ENCODE data around the gene EIF5. TPM values are rescaled to one million over a fixed set of nuclear protein-coding genes. Genes with fewer than 3 reads are reported as not detected.
A peak's percentile ranks its signal among the peaks of the same experiment; 100 is the strongest.

EIF5 gene
- polyA plus RNA-seq, 1 donor: 197 TPM

- no CpG with 5 or more reads among the region's 44 CpGs for WGBS (ENCODE audit: insufficient coverage, low lambda C conversion rate)
- DNase-seq: peak in 1 of 2 donors; percentile 61
Observed at GRCh38 chr14:103385929-103386712, 52.1 kb downstream of the EIF5 start.

DNA sequence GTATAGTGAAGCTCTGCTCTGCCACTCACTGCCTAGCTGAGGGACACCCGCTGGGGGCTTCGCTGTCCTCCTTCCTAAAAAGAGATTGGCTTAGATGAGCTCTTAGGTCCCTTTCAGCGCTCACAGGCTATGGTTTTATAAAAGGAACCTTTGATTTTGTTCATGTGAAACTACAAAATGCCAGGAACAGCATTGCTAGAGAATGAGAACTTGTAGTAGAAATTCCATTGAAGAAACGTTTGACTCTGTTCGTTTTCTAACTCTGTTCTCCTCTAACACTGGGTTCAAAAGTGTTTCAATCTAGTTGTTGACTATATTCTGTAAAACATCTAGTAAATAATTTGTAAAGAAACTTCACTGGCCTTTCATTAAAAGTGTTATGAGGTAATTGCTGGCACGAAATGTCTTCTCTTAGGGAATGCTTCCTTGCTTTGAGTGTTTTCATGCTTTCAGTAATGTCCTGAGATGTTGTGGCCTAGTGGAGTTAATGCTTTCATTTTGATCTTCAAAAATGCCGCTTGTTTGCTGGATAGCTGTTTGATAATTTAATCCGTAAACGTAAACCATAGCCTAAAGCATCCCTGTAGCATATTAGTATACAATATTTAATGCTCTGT, 52.8 kb downstream of the EIF5 start:
- no peak for DNase-seq
- Histone ChIP-seq H3K27ac (ENCODE audit: low read length) (peak overlapping the region; percentile 99), H3K27me3 (ENCODE audit: control insufficient read depth, insufficient read depth, low read length) (peaks cover 1% of the 10 kb centered on the region), H3K36me3 (ENCODE audit: control insufficient read depth, insufficient read depth, low read length) (no peaks in the 10 kb centered on the region), H3K4me3 (ENCODE audit: low read length) (peak overlapping the region; percentile 76), H3K4me1 (ENCODE audit: control insufficient read depth, insufficient read depth, low read length) (peaks cover 6% of the 10 kb centered on the region), H3K9me3 (ENCODE audit: control insufficient read depth, low read depth, low read length) (no peaks in the 10 kb centered on the region)
- no CpG with 5 or more reads among the region's 9 CpGs for WGBS (ENCODE audit: insufficient coverage, low lambda C conversion rate)

More at GRCh38 chr14:103385929-103386712, 52.1 kb downstream of the EIF5 start:
- Histone ChIP-seq H3K27me3 (ENCODE audit: control insufficient read depth, insufficient read depth, low read length) (peaks cover 3% of the 10 kb centered on the region), H3K9me3 (ENCODE audit: control insufficient read depth, low read depth, low read length) (no peaks in the 10 kb centered on the region), H3K36me3 (ENCODE audit: control insufficient read depth, insufficient read depth, low read length) (no peaks in the 10 kb centered on the region), H3K27ac (ENCODE audit: low read length) (peak overlapping the region; percentile 99), H3K4me3 (ENCODE audit: low read length) (peak overlapping the region; percentile 76), H3K4me1 (ENCODE audit: control insufficient read depth, insufficient read depth, low read length) (peaks cover 6% of the 10 kb centered on the region)

DNA sequence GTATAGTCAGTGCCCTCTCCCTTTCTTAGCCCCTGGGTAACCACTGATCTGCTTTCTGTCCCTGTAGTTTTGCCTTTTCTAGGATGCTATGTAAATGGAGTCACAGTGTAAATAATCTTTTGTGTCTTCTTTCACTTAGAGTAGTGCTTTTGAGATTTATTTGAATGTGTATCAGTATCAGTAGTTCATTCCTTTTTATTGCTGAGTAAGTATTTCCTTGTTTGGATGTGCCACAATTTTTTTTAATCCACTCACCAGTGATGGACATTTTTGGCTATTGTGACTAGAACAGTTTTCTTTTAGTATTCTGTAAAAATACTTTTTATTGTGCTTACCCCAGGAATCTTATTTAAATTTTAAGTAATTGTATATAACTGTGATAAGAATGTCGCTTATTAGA, 54.6 kb downstream of the EIF5 start:
- DNase-seq: no peak
- Histone ChIP-seq H3K9me3 (ENCODE audit: control insufficient read depth, low read depth, low read length) (no peaks in the 10 kb centered on the region), H3K4me3 (ENCODE audit: low read length) (no peak overlapping the region), H3K36me3 (ENCODE audit: control insufficient read depth, insufficient read depth, low read length) (no peaks in the 10 kb centered on the region), H3K27ac (ENCODE audit: low read length) (no peak overlapping the region), H3K4me1 (ENCODE audit: control insufficient read depth, insufficient read depth, low read length) (peaks cover 9% of the 10 kb centered on the region), H3K27me3 (ENCODE audit: control insufficient read depth, insufficient read depth, low read length) (no peaks in the 10 kb centered on the region)
- WGBS (ENCODE audit: insufficient coverage, low lambda C conversion rate): no CpG with 5 or more reads among the region's 1 CpG

- no peaks in the 10 kb centered on the region for H3K9me3 ChIP-seq (ENCODE audit: control insufficient read depth, low read depth, low read length)
- no peak for DNase-seq
- no peak overlapping the region for H3K4me3 ChIP-seq (ENCODE audit: low read length)
- H3K27me3 ChIP-seq (ENCODE audit: control insufficient read depth, insufficient read depth, low read length): no peaks in the 10 kb centered on the region
- H3K36me3 ChIP-seq (ENCODE audit: control insufficient read depth, insufficient read depth, low read length): no peaks in the 10 kb centered on the region
- peaks cover 5% of the 10 kb centered on the region for H3K4me1 ChIP-seq (ENCODE audit: control insufficient read depth, insufficient read depth, low read length)
- no CpG with 5 or more reads among the region's 4 CpGs for WGBS (ENCODE audit: insufficient coverage, low lambda C conversion rate)
- no peak overlapping the region for H3K27ac ChIP-seq (ENCODE audit: low read length)
Observed at GRCh38 chr14:103390605-103391004, 56.6 kb downstream of the EIF5 start.

GRCh38 chr14:103391048-103391447, 57.0 kb downstream of the EIF5 start:
- peaks cover 5% of the 10 kb centered on the region for H3K4me1 ChIP-seq (ENCODE audit: control insufficient read depth, insufficient read depth, low read length)
- no peaks in the 10 kb centered on the region for H3K9me3 ChIP-seq (ENCODE audit: control insufficient read depth, low read depth, low read length)
- no peak overlapping the region for H3K4me3 ChIP-seq (ENCODE audit: low read length)
- no peak overlapping the region for H3K27ac ChIP-seq (ENCODE audit: low read length)
- no peaks in the 10 kb centered on the region for H3K27me3 ChIP-seq (ENCODE audit: control insufficient read depth, insufficient read depth, low read length)
- H3K36me3 ChIP-seq (ENCODE audit: control insufficient read depth, insufficient read depth, low read length): no peaks in the 10 kb centered on the region
- no CpG with 5 or more reads among the region's 4 CpGs for WGBS (ENCODE audit: insufficient coverage, low lambda C conversion rate)
- DNase-seq: peak in 1 of 2 donors; percentile 31

DNA sequence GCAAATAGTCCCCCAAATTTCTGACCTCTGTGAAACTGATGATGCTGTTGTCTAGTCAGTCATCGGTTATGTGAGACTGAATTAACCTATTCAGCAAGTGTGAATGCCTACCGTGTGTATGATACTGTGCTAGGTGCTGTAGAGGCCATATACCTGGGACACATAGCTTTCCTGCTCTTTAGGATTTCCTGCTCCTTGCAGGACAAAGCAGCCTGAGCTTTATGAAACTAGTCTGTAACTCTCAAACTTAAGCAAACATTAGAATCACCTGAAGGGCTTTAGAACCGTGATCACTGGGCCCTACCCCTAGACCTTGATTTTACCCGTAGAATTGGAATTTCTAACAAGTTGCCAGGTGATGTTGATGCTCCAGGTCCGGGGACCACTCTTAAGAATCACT, 58.1 kb downstream of the EIF5 start:
- Histone ChIP-seq H3K27ac (ENCODE audit: low read length) (no peak overlapping the region), H3K4me1 (ENCODE audit: control insufficient read depth, insufficient read depth, low read length) (peaks cover 5% of the 10 kb centered on the region), H3K9me3 (ENCODE audit: control insufficient read depth, low read depth, low read length) (no peaks in the 10 kb centered on the region), H3K4me3 (ENCODE audit: low read length) (no peak overlapping the region), H3K36me3 (ENCODE audit: control insufficient read depth, insufficient read depth, low read length) (no peaks in the 10 kb centered on the region), H3K27me3 (ENCODE audit: control insufficient read depth, insufficient read depth, low read length) (no peaks in the 10 kb centered on the region)
- WGBS (ENCODE audit: insufficient coverage, low lambda C conversion rate): no CpG with 5 or more reads among the region's 5 CpGs
- no peak for DNase-seq

GRCh38 chr14:103392572-103392971, 58.5 kb downstream of the EIF5 start:
- DNase-seq: no peak
- WGBS (ENCODE audit: insufficient coverage, low lambda C conversion rate): no CpG with 5 or more reads among the region's 8 CpGs
- Histone ChIP-seq H3K27ac (ENCODE audit: low read length) (no peak overlapping the region), H3K36me3 (ENCODE audit: control insufficient read depth, insufficient read depth, low read length) (no peaks in the 10 kb centered on the region), H3K9me3 (ENCODE audit: control insufficient read depth, low read depth, low read length) (no peaks in the 10 kb centered on the region), H3K4me3 (ENCODE audit: low read length) (no peak overlapping the region), H3K4me1 (ENCODE audit: control insufficient read depth, insufficient read depth, low read length) (peaks cover 5% of the 10 kb centered on the region), H3K27me3 (ENCODE audit: control insufficient read depth, insufficient read depth, low read length) (no peaks in the 10 kb centered on the region)

- no peak overlapping the region for H3K27ac ChIP-seq (ENCODE audit: low read length)
- DNase-seq: no peak
- WGBS (ENCODE audit: insufficient coverage, low lambda C conversion rate): no CpG with 5 or more reads among the region's 6 CpGs
- H3K4me1 ChIP-seq (ENCODE audit: control insufficient read depth, insufficient read depth, low read length): peaks cover 5% of the 10 kb centered on the region
- H3K36me3 ChIP-seq (ENCODE audit: control insufficient read depth, insufficient read depth, low read length): no peaks in the 10 kb centered on the region
- H3K27me3 ChIP-seq (ENCODE audit: control insufficient read depth, insufficient read depth, low read length): no peaks in the 10 kb centered on the region
- H3K4me3 ChIP-seq (ENCODE audit: low read length): no peak overlapping the region
- H3K9me3 ChIP-seq (ENCODE audit: control insufficient read depth, low read depth, low read length): no peaks in the 10 kb centered on the region
Observed at GRCh38 chr14:103393070-103393469, 59.0 kb downstream of the EIF5 start.

GRCh38 chr14:103393676-103394626, 59.9 kb downstream of the EIF5 start:
- H3K4me1 ChIP-seq (ENCODE audit: control insufficient read depth, insufficient read depth, low read length): peaks cover 5% of the 10 kb centered on the region
- no peaks in the 10 kb centered on the region for H3K36me3 ChIP-seq (ENCODE audit: control insufficient read depth, insufficient read depth, low read length)
- DNase-seq: no peak
- 29% methylated on average over 1 of the region's 9 CpGs for WGBS (ENCODE audit: insufficient coverage, low lambda C conversion rate)
- no peaks in the 10 kb centered on the region for H3K9me3 ChIP-seq (ENCODE audit: control insufficient read depth, low read depth, low read length)
- no peaks in the 10 kb centered on the region for H3K27me3 ChIP-seq (ENCODE audit: control insufficient read depth, insufficient read depth, low read length)
- H3K4me3 ChIP-seq (ENCODE audit: low read length): no peak overlapping the region
- no peak overlapping the region for H3K27ac ChIP-seq (ENCODE audit: low read length)
